Progenitor cell of endocrine pancreas (in vitro differentiated cells): ENCODE measurements around the gene ZMYND12. TPM values are rescaled to one million over a fixed set of nuclear protein-coding genes. Genes with fewer than 3 reads are reported as not detected.

Experiments used
- DNase-seq: peaks from one replicate; pipeline ENCODE4 v3.0.0; 2021; ENCODE audit warnings: low spot score; ENCODE audit not compliant: unreplicated experiment
- H3K27ac Mint-ChIP-seq: 2 replicates; pipeline ENCODE4 v1.8.0; 2021; ENCODE audit warnings: mild to moderate bottlenecking, moderate library complexity, mixed read lengths
- H3K27me3 Mint-ChIP-seq: 2 replicates; pipeline ENCODE4 v1.8.0; 2021; ENCODE audit warnings: mixed read lengths
- H3K36me3 Mint-ChIP-seq: 2 replicates; pipeline ENCODE4 v1.8.0; 2022; ENCODE audit warnings: mixed read lengths; ENCODE audit not compliant: insufficient read depth
- H3K4me1 Mint-ChIP-seq: 2 replicates; pipeline ENCODE4 v1.8.0; 2021; ENCODE audit warnings: low read depth, mixed read lengths
- H3K4me3 Mint-ChIP-seq: 2 replicates; pipeline ENCODE4 v1.8.0; 2021; ENCODE audit warnings: low read depth, mild to moderate bottlenecking, moderate library complexity, mixed read lengths
- H3K9me3 Mint-ChIP-seq: 2 replicates; pipeline ENCODE4 v1.8.0; 2021; ENCODE audit warnings: low read depth, mixed read lengths
- CTCF ChIP-seq: fragments of 200-600 bp; sonication (generic); IDR thresholded peaks from one replicate; pipeline ENCODE4 v1.5.0; 2021; ENCODE audit warnings: antibody characterized with exemption, mild to moderate bottlenecking; ENCODE audit not compliant: unreplicated experiment
- total RNA-seq: library from RNA; stranded (reverse); gene quantifications from 2 replicates; pipeline ENCODE4 v1.2.1, GENCODE V29; 2021

The ZMYND12 gene
- total RNA-seq, 1 donor from 2014 or later = 2.0 TPM

GRCh38 chr1:42439940-42440339 is 15.9 kb downstream of the ZMYND12 start:
- TF ChIP-seq CTCF = no peak
- Mint-ChIP-seq H3K4me1 (no peaks in the 10 kb centered on the region), H3K27ac (no peak overlapping the region), H3K27me3 (no peaks in the 10 kb centered on the region), H3K36me3 (no peaks in the 10 kb centered on the region), H3K4me3 (no peak overlapping the region), H3K9me3 (no peaks in the 10 kb centered on the region)
- no peak for DNase-seq

- no peaks in the 10 kb centered on the region for H3K36me3 Mint-ChIP-seq
- TF ChIP-seq CTCF = no peak
- H3K4me1 Mint-ChIP-seq = peaks cover 11% of the 10 kb centered on the region
- DNase-seq = no peak
- H3K4me3 Mint-ChIP-seq = no peak overlapping the region
- H3K27me3 Mint-ChIP-seq = no peaks in the 10 kb centered on the region
- H3K27ac Mint-ChIP-seq = no peak overlapping the region
- no peaks in the 10 kb centered on the region for H3K9me3 Mint-ChIP-seq
Measured at GRCh38 chr1:42434340-42434739, 21.5 kb downstream of the ZMYND12 start.

- no peak for DNase-seq
- TF ChIP-seq CTCF = no peak
- Mint-ChIP-seq H3K9me3 (no peaks in the 10 kb centered on the region), H3K4me3 (no peak overlapping the region), H3K27me3 (no peaks in the 10 kb centered on the region), H3K36me3 (no peaks in the 10 kb centered on the region), H3K4me1 (peaks cover 11% of the 10 kb centered on the region), H3K27ac (no peak overlapping the region)
Measured at GRCh38 chr1:42433369-42433768, 22.5 kb downstream of the ZMYND12 start.

GRCh38 chr1:42432714-42433113 is 23.1 kb downstream of the ZMYND12 start:
- Mint-ChIP-seq H3K36me3 (no peaks in the 10 kb centered on the region), H3K4me1 (peaks cover 11% of the 10 kb centered on the region)

GRCh38 chr1:42431514-42431913 is 24.3 kb downstream of the ZMYND12 start:
- Mint-ChIP-seq H3K27ac (no peak overlapping the region), H3K27me3 (no peaks in the 10 kb centered on the region), H3K36me3 (no peaks in the 10 kb centered on the region), H3K4me1 (peaks cover 11% of the 10 kb centered on the region), H3K4me3 (no peak overlapping the region), H3K9me3 (no peaks in the 10 kb centered on the region)
- TF ChIP-seq CTCF = no peak
- DNase-seq = no peak

More at GRCh38 chr1:42432714-42433113, 23.1 kb downstream of the ZMYND12 start:
- no peaks in the 10 kb centered on the region for H3K27me3 Mint-ChIP-seq
- no peak overlapping the region for H3K27ac Mint-ChIP-seq
- no peak for TF ChIP-seq CTCF
- H3K9me3 Mint-ChIP-seq = no peaks in the 10 kb centered on the region
- no peak for DNase-seq
- no peak overlapping the region for H3K4me3 Mint-ChIP-seq
